K562 (cell line): Measurements from ENCODE around the gene SGTB. TPM values are rescaled to one million over a fixed set of nuclear protein-coding genes. Genes with fewer than 3 reads are reported as not detected.

Experiments used
- CBX1 ChIP-seq: sonication (generic); IDR thresholded peaks from 2 replicates; pipeline ENCODE4 v1.6.1; 2016; ENCODE audit warnings: antibody characterized with exemption, low read depth, mild to moderate bottlenecking
- CCNT2 ChIP-seq: IDR thresholded peaks from 2 replicates; pipeline ENCODE4 v1.6.1; 2011; ENCODE audit warnings: borderline replicate concordance, low read depth, mild to moderate bottlenecking, moderate library complexity, mixed read lengths, low read length; ENCODE audit not compliant: insufficient read length; ENCODE audit errors: extremely low read depth
- GATAD2B ChIP-seq: fragments of 450-650 bp; IDR thresholded peaks from 2 replicates; pipeline ENCODE4 v1.6.1; 2017; ENCODE audit warnings: mild to moderate bottlenecking, borderline replicate concordance
- HMGN3 ChIP-seq: IDR thresholded peaks from 2 replicates; pipeline ENCODE4 v1.6.1; 2011; ENCODE audit warnings: borderline replicate concordance, low read depth, mild to moderate bottlenecking, mixed read lengths, low read length; ENCODE audit not compliant: insufficient read length; ENCODE audit errors: extremely low read depth
- KLF10 ChIP-seq: fragments of 250-450 bp; sonication (Bioruptor Pico); IDR thresholded peaks from 2 replicates; pipeline ENCODE4 v1.6.1; 2021; ENCODE audit warnings: matching md5 sums
- PHF8 ChIP-seq: fragments of 200-600 bp; sonication (generic); IDR thresholded peaks from 2 replicates; pipeline ENCODE4 v1.6.1; 2012; ENCODE audit warnings: mixed run types, mild to moderate bottlenecking, inconsistent platforms, low read length, moderate library complexity, borderline replicate concordance
- RBBP5 ChIP-seq: fragments of 200-600 bp; sonication (generic); IDR thresholded peaks from 2 replicates; pipeline ENCODE4 v1.6.1; 2012; ENCODE audit warnings: borderline replicate concordance, mild to moderate bottlenecking, low read length, control low read depth, inconsistent platforms; ENCODE audit not compliant: insufficient read depth, poor library complexity, severe bottlenecking
- SAFB ChIP-seq: fragments of 200-400 bp; formaldehyde crosslinking; IDR thresholded peaks from 2 replicates; pipeline ENCODE4 v1.6.1; 2017; ENCODE audit warnings: low read depth, low read length, borderline replicate concordance
- SAP30 ChIP-seq: fragments of 200-600 bp; sonication (generic); IDR thresholded peaks from 2 replicates; pipeline ENCODE4 v1.6.1; 2012; ENCODE audit warnings: borderline replicate concordance, low read depth, mild to moderate bottlenecking, moderate library complexity, low read length, control low read depth, inconsistent platforms; ENCODE audit not compliant: insufficient read depth, poor library complexity, severe bottlenecking
- ZC3H4 ChIP-seq: sonication (generic); formaldehyde crosslinking; IDR thresholded peaks from 2 replicates; pipeline ENCODE4 v1.9.0; 2021; ENCODE audit warnings: missing genetic modification reagents, borderline replicate concordance
- ZEB2 ChIP-seq: fragments of 450-650 bp; IDR thresholded peaks from 2 replicates; pipeline ENCODE4 v1.6.1; 2016
- ZFX ChIP-seq: sonication (generic); formaldehyde crosslinking; IDR thresholded peaks from 2 replicates; pipeline ENCODE4 v1.8.0; 2022; ENCODE audit warnings: mild to moderate bottlenecking, missing genetic modification reagents, moderate library complexity
- polyA plus RNA-seq, 8 experiments: library from polyadenylated mRNA; depleted of rRNA in 4 of 8; stranded (reverse) in 5 of 8; unstranded in 3 of 8; fragments of >200 nt; fragmentation: Nextera tagmentation in 2 of 8; fragmentation: Illumina TruSeq in 1 of 8; extraction: Ambion mirVana in 2 of 8; extraction: Trizol in 1 of 8; gene quantifications; 2 replicates each; pipeline versions ENCODE4 v1.2.1 to v1.2.3, GENCODE V29; 2011 to 2014; ENCODE audit warnings: inconsistent platforms in 1 of 8, missing spikeins in 1 of 8
- total RNA-seq, 7 experiments: library from RNA; depleted of rRNA in 6 of 7; stranded (reverse); fragments of >200 nt in 6 of 7; fragmentation: Illumina TruSeq in 2 of 7; extraction: Trizol in 2 of 7; gene quantifications; 2 replicates each; pipeline versions ENCODE4 v1.2.1 to v1.2.3, GENCODE V29; 2011 to 2021; ENCODE audit warnings: low replicate concordance in 1 of 7
- TF ChIP-seq, protein P1 (sequence below): fragments of 450-650 bp; IDR thresholded peaks from 2 replicates; pipeline ENCODE4 v1.6.1; 2014; ENCODE audit warnings: low read depth, mild to moderate bottlenecking, moderate library complexity, borderline replicate concordance
- TF ChIP-seq, protein P2 (sequence below): fragments of 250-450 bp; sonication (Bioruptor Pico); IDR thresholded peaks from 2 replicates; pipeline ENCODE4 v1.5.0; 2022; ENCODE audit warnings: mild to moderate bottlenecking
- TF ChIP-seq, protein P3 (sequence below): fragments of 200-800 bp; sonication (Bioruptor generic); IDR thresholded peaks from 2 replicates; pipeline ENCODE4 v1.6.1; 2017; ENCODE audit warnings: missing genetic modification characterization, missing compliant biosample characterization
- TF ChIP-seq, protein P4 (sequence below), 2 experiments: fragments of 450-650 bp in 1 of 2; sonication (generic) in 1 of 2; formaldehyde crosslinking; conservative IDR thresholded peaks; 2 replicates each; pipeline versions ENCODE4 v1.4.0 to v1.8.1; 2020 to 2022; ENCODE audit warnings: mild to moderate bottlenecking in 1 of 2, missing genetic modification reagents in 1 of 2
- TF ChIP-seq, protein P5 (sequence below), 2 experiments: IDR thresholded peaks; 2 replicates each; pipeline ENCODE4 v1.6.1; 2011; ENCODE audit warnings: borderline replicate concordance in 1 of 2, control low read depth in 1 of 2, low read depth in 1 of 2, low read length in 1 of 2, mild to moderate bottlenecking in 1 of 2, mixed read lengths in 1 of 2, moderate library complexity in 1 of 2; ENCODE audit not compliant: insufficient read depth in 1 of 2, insufficient read length in 1 of 2, poor library complexity in 1 of 2, severe bottlenecking in 1 of 2; ENCODE audit errors: extremely low read depth in 1 of 2

The SGTB gene
- total and polyA plus RNA-seq, 9 of the 15 experiments (the other 6 are each of a cell fraction or from before 2014, with no cell fraction given), result 1.3 to 8.4 (median 4.8) TPM

DNA sequence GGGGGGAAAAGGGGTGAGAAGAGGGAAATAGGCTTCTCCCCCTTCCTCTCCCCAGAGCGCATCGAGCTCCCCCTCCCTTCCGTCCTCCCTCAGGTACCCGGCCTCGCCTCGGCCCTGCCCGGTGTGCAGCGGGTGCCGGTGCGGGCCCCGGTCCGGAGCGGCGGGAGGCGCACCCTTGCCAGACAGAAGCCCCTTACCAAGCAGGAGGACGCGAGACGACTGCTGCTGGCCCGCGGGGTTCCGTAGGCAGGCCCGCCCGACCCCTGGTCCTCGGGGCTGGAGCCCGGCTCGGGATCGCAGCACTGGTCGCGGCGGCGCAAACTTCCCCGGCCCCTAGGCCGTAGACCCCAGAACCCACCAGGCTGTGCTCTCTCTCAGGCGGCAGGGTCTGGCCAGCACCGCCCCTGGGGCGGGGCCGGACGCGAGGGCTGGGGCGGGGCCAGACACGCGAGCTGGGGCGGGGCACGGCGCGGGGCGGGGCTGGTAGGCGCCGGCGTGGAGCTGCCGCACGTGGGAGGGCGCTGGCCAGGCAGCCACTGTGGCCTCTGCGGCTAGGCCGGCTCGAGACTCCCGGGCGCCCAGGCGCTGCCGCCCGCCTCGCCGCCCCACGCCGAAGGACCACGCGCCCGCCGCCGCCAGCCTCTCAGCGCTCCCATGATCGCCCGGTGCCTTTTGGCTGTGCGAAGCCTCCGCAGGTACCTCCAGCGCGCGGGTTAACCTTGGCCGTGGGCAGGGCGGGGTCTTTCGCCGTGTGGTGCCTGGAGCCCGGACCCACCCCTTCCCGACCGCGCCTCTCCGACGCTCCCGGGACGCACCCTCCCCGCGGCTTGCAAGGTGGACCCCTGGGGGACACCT lies at the start of gene SGTB, which contains the start of gene NLN (continued):
- TF ChIP-seq, protein P1, sequence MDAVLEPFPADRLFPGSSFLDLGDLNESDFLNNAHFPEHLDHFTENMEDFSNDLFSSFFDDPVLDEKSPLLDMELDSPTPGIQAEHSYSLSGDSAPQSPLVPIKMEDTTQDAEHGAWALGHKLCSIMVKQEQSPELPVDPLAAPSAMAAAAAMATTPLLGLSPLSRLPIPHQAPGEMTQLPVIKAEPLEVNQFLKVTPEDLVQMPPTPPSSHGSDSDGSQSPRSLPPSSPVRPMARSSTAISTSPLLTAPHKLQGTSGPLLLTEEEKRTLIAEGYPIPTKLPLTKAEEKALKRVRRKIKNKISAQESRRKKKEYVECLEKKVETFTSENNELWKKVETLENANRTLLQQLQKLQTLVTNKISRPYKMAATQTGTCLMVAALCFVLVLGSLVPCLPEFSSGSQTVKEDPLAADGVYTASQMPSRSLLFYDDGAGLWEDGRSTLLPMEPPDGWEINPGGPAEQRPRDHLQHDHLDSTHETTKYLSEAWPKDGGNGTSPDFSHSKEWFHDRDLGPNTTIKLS, result 0 out of 2 replicates have a peak, but pooled peaks have one; percentile 42
- TF ChIP-seq, protein P2, sequence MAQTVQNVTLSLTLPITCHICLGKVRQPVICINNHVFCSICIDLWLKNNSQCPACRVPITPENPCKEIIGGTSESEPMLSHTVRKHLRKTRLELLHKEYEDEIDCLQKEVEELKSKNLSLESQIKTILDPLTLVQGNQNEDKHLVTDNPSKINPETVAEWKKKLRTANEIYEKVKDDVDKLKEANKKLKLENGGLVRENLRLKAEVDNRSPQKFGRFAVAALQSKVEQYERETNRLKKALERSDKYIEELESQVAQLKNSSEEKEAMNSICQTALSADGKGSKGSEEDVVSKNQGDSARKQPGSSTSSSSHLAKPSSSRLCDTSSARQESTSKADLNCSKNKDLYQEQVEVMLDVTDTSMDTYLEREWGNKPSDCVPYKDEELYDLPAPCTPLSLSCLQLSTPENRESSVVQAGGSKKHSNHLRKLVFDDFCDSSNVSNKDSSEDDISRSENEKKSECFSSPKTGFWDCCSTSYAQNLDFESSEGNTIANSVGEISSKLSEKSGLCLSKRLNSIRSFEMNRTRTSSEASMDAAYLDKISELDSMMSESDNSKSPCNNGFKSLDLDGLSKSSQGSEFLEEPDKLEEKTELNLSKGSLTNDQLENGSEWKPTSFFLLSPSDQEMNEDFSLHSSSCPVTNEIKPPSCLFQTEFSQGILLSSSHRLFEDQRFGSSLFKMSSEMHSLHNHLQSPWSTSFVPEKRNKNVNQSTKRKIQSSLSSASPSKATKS (CRISPR knock-in tag), result no peak
- TF ChIP-seq GATAD2B (peak; percentile 80; the same call in 1 of the 2 replicates), RBBP5 (peak; percentile 44), CBX1 (0 out of 2 replicates have a peak, but pooled peaks have one; percentile 11), ZC3H4 (CRISPR knock-in tag) (0 out of 2 replicates have a peak, but pooled peaks have one; percentile 28), SAP30 (peak; percentile 69), CCNT2 (peak; percentile 70), ZFX (CRISPR knock-in tag) (peak; percentile 65), KLF10 (CRISPR knock-in tag) (no peak), HMGN3 (peak; percentile 83), ZEB2 (peak; percentile 69), PHF8 (peak; percentile 85; the same call in 1 of the 2 replicates), SAFB (peak; percentile 75)
- TF ChIP-seq, protein P3, sequence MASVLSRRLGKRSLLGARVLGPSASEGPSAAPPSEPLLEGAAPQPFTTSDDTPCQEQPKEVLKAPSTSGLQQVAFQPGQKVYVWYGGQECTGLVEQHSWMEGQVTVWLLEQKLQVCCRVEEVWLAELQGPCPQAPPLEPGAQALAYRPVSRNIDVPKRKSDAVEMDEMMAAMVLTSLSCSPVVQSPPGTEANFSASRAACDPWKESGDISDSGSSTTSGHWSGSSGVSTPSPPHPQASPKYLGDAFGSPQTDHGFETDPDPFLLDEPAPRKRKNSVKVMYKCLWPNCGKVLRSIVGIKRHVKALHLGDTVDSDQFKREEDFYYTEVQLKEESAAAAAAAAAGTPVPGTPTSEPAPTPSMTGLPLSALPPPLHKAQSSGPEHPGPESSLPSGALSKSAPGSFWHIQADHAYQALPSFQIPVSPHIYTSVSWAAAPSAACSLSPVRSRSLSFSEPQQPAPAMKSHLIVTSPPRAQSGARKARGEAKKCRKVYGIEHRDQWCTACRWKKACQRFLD (CRISPR knock-in tag), result 0 out of 2 replicates have a peak, but pooled peaks have one; percentile 34
- TF ChIP-seq, protein P4, sequence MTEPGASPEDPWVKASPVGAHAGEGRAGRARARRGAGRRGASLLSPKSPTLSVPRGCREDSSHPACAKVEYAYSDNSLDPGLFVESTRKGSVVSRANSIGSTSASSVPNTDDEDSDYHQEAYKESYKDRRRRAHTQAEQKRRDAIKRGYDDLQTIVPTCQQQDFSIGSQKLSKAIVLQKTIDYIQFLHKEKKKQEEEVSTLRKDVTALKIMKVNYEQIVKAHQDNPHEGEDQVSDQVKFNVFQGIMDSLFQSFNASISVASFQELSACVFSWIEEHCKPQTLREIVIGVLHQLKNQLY (CRISPR knock-in tag; conservative IDR thresholded peaks at IDR 0.05), result no peak
- TF ChIP-seq, protein P5, sequence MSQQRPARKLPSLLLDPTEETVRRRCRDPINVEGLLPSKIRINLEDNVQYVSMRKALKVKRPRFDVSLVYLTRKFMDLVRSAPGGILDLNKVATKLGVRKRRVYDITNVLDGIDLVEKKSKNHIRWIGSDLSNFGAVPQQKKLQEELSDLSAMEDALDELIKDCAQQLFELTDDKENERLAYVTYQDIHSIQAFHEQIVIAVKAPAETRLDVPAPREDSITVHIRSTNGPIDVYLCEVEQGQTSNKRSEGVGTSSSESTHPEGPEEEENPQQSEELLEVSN (IDR thresholded peaks at IDR 0.05; ENCODE audit: borderline replicate concordance in 1 of 2, extremely low read depth in 1 of 2, insufficient read depth in 1 of 2, insufficient read length in 1 of 2, low read depth in 1 of 2, low read length in 1 of 2, poor library complexity in 1 of 2, severe bottlenecking in 1 of 2), result peak; percentile 71 to 81
